Upper lobe of right lung (tissue), 1 donor: ENCODE results near the gene SMTN. TPM values are rescaled to one million over a fixed set of nuclear protein-coding genes. Genes with fewer than 3 reads are reported as not detected.

Experiments used
- ATAC-seq: fragments of 200-7000 bp; cut with Tn5 transposase; one replicate; pipeline ENCODE4 v1.9.1; 2020; ENCODE audit warnings: mild to moderate bottlenecking, moderate library complexity
- DNase-seq: peaks from one replicate; pipeline ENCODE4 v3.0.0-alpha.2; 2020
- H3K27ac ChIP-seq: fragments of 200-600 bp; one replicate; pipeline ENCODE4 v1.8.0; 2022
- H3K27me3 ChIP-seq: fragments of 200-600 bp; one replicate; pipeline ENCODE4 v1.8.0; 2022; ENCODE audit warnings: mild to moderate bottlenecking
- H3K36me3 ChIP-seq: fragments of 200-600 bp; one replicate; pipeline ENCODE4 v1.8.0; 2022
- H3K4me1 ChIP-seq: fragments of 200-600 bp; one replicate; pipeline ENCODE4 v1.8.0; 2022
- H3K4me3 ChIP-seq: fragments of 200-600 bp; one replicate; pipeline ENCODE4 v1.8.0; 2022; ENCODE audit warnings: mild to moderate bottlenecking
- H3K9me3 ChIP-seq: fragments of 200-600 bp; one replicate; pipeline ENCODE4 v1.8.0; 2022
- intact Hi-C: fragments of 100-400 bp; cut with DNase I; formaldehyde crosslinking; loops from one replicate; pipeline ENCODE4 v1.11.0; 2022
- total RNA-seq: library from RNA; stranded (reverse); fragmentation: NEBNext Ultra II Directional; extraction: Animal tissue kit (Norgen Biotek cat#: 25700); gene quantifications from one replicate; pipeline ENCODE4 v1.2.1, GENCODE V29; 2021
- TF ChIP-seq, protein P1 (sequence below): fragments of 200-600 bp; IDR thresholded peaks from one replicate; pipeline ENCODE4 v1.8.0; 2022; ENCODE audit warnings: antibody characterized with exemption
- donor health status: DM: no; HTN: yes; CAD: no; lungs with severe emphysema.

SMTN gene
- total RNA-seq, 1 donor from 2014 or later, result 71.6 TPM

- intact Hi-C loops, result loop anchor here (5.0 kb wide), 2 partner anchors 117 to 137 kb away; partner anchors contain the start of genes MORC2 and TUG1
- H3K27me3 ChIP-seq, result no peaks in the 10 kb centered on the region
- TF ChIP-seq, protein P1, sequence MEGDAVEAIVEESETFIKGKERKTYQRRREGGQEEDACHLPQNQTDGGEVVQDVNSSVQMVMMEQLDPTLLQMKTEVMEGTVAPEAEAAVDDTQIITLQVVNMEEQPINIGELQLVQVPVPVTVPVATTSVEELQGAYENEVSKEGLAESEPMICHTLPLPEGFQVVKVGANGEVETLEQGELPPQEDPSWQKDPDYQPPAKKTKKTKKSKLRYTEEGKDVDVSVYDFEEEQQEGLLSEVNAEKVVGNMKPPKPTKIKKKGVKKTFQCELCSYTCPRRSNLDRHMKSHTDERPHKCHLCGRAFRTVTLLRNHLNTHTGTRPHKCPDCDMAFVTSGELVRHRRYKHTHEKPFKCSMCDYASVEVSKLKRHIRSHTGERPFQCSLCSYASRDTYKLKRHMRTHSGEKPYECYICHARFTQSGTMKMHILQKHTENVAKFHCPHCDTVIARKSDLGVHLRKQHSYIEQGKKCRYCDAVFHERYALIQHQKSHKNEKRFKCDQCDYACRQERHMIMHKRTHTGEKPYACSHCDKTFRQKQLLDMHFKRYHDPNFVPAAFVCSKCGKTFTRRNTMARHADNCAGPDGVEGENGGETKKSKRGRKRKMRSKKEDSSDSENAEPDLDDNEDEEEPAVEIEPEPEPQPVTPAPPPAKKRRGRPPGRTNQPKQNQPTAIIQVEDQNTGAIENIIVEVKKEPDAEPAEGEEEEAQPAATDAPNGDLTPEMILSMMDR, result no peak
- peaks cover 16% of the 10 kb centered on the region for H3K36me3 ChIP-seq
- H3K27ac ChIP-seq, result peak overlapping the region; percentile 94
- H3K9me3 ChIP-seq, result no peaks in the 10 kb centered on the region
- no peak for ATAC-seq
- peaks cover 44% of the 10 kb centered on the region for H3K4me1 ChIP-seq
- H3K4me3 ChIP-seq, result peak overlapping the region; percentile 91
- DNase-seq, result no peak
Measured at GRCh38 chr22:31083923-31084810, 3.0 kb downstream of the SMTN start.

- H3K4me1 ChIP-seq, result peaks cover 44% of the 10 kb centered on the region
- peak overlapping the region; percentile 94 for H3K27ac ChIP-seq
- TF ChIP-seq, protein P1, result peak; percentile 92
- intact Hi-C loops, result loop anchor here (5.0 kb wide), 2 partner anchors 118 to 138 kb away; partner anchors contain the start of genes MORC2 and TUG1
- no peaks in the 10 kb centered on the region for H3K9me3 ChIP-seq
- peak; percentile 95 for DNase-seq
- ATAC-seq, result peak; percentile 84
- no peaks in the 10 kb centered on the region for H3K27me3 ChIP-seq
- H3K4me3 ChIP-seq, result peak overlapping the region; percentile 91
- H3K36me3 ChIP-seq, result peaks cover 21% of the 10 kb centered on the region
Measured at GRCh38 chr22:31084811-31085492, 3.8 kb downstream of the SMTN start.

GRCh38 chr22:31085493-31085824 lies 4.3 kb downstream of the SMTN start:
- H3K4me1 ChIP-seq, result peaks cover 42% of the 10 kb centered on the region
- peak overlapping the region; percentile 91 for H3K4me3 ChIP-seq
- TF ChIP-seq, protein P1, result peak; percentile 22
- peaks cover 26% of the 10 kb centered on the region for H3K36me3 ChIP-seq
- H3K27ac ChIP-seq, result peak overlapping the region; percentile 94
- intact Hi-C loops, result no loop called here
- no peaks in the 10 kb centered on the region for H3K9me3 ChIP-seq
- no peaks in the 10 kb centered on the region for H3K27me3 ChIP-seq
- ATAC-seq (no peak), DNase-seq (no peak)

GRCh38 chr22:31085928-31086327 lies 4.8 kb downstream of the SMTN start:
- no peaks in the 10 kb centered on the region for H3K27me3 ChIP-seq
- H3K9me3 ChIP-seq, result no peaks in the 10 kb centered on the region
- DNase-seq (no peak), ATAC-seq (no peak)
- H3K4me3 ChIP-seq, result peak overlapping the region; percentile 91
- H3K36me3 ChIP-seq, result peaks cover 31% of the 10 kb centered on the region
- peak overlapping the region; percentile 94 for H3K27ac ChIP-seq
- H3K4me1 ChIP-seq, result peaks cover 41% of the 10 kb centered on the region
- intact Hi-C loops, result no loop called here
- TF ChIP-seq, protein P1, result no peak

DNA sequence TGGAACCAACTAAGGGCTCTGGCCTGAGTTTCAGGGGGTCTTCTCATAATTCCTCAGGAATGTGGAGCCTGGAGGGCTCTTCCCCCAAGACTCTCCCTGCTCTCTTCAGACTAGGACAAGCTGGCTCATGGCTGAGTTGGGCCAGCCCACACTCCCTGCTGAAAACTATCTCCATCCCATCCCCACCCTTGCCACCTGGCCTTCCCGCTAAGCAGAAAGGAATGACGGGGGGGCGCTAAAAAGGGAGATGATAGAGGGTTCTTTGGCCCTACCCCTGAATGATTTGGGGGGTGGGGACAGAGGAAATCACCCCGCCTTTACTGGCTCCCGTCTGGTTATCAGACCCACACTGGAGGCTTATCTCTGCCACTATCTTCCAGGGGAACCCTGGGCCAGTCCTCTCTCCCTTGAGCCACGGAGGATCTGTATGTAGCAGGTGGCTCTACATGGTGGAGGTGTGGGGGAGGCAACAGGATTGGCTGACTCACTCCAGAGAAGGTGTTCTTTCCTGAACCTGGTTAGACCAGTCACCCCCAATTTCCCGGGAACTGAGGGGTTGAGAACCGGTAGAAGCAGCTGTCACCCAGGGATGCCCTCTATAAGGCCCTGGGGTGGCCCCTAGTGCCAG lies 5.7 kb downstream of the SMTN start:
- TF ChIP-seq, protein P1, result no peak
- no peak overlapping the region for H3K27ac ChIP-seq
- no peak overlapping the region for H3K4me3 ChIP-seq
- intact Hi-C loops, result no loop called here
- ATAC-seq, result no peak
- H3K9me3 ChIP-seq, result no peaks in the 10 kb centered on the region
- peaks cover 37% of the 10 kb centered on the region for H3K4me1 ChIP-seq
- H3K27me3 ChIP-seq, result no peaks in the 10 kb centered on the region
- DNase-seq, result no peak
- peaks cover 38% of the 10 kb centered on the region for H3K36me3 ChIP-seq
